Right lobe of liver (tissue), 4 donors: Measurements from ENCODE around the gene SPTBN1.

Source experiments
- POLR2A ChIP-seq: fragments of 450-650 bp; IDR thresholded peaks from one replicate; pipeline ENCODE4 v1.6.1; 2017; ENCODE audit warnings: antibody characterized with exemption, mild to moderate bottlenecking
- TF ChIP-seq, protein P1 (sequence below), 4 donors: fragments of 200-600 bp in 3 of 4; fragments of 450-650 bp in 1 of 4; IDR thresholded peaks; one replicate each; pipeline versions ENCODE4 v1.5.1 to v1.8.0; 2016 to 2022; ENCODE audit warnings: antibody characterized with exemption in 4 of 4, mild to moderate bottlenecking in 2 of 4
- donor health status: DM: no; HTN: no; CAD: no.
- donor health status: DM: no; HTN: no; CAD: no.
- donor health status: DM: no; HTN: yes; CAD: no.

DNA sequence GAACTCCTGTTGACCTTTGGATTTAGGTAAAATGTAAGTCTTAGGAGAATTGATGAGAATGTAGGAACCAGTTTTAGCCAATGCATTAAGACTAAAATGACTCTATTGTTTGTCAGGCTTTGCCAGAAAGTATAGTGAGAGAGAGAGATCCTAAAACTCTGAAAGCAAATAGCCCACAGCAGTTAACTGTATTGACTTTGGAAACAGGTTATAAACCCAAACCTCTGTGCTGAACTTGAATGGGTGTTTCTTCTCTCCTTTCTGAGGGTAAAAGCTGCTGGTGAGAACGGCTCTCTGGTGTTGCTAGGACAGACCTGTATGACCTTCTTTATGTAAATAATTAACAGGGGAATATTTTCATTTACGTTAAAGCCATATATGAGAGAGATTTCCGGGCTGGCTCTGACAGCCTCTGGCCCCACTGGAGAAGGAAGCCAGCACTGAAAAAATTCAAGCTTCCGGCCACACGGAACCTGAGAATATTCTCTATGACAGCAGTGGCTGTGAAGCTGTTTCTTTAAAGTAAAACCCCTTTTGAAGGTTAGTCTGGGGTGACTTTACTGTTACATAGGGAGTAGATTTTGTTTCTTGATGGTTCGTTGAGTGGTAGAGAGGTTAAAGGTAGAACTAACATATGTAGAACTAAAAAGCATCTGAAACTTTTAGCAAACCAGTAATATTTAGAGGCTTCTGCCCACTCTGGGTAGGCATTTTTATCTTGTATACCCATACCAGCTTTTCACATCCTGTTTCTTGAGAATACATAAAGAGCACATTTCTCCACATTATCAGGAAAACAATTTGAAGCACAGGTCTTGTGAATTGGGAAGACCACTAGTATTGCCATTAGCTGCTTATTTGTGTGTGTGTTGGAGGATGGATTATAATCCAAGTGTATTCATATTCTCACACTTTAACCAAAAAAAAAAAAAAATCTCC lies 123.8 kb downstream of the SPTBN1 start:
- no peak for TF ChIP-seq POLR2A
- TF ChIP-seq, protein P1, sequence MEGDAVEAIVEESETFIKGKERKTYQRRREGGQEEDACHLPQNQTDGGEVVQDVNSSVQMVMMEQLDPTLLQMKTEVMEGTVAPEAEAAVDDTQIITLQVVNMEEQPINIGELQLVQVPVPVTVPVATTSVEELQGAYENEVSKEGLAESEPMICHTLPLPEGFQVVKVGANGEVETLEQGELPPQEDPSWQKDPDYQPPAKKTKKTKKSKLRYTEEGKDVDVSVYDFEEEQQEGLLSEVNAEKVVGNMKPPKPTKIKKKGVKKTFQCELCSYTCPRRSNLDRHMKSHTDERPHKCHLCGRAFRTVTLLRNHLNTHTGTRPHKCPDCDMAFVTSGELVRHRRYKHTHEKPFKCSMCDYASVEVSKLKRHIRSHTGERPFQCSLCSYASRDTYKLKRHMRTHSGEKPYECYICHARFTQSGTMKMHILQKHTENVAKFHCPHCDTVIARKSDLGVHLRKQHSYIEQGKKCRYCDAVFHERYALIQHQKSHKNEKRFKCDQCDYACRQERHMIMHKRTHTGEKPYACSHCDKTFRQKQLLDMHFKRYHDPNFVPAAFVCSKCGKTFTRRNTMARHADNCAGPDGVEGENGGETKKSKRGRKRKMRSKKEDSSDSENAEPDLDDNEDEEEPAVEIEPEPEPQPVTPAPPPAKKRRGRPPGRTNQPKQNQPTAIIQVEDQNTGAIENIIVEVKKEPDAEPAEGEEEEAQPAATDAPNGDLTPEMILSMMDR (IDR thresholded peaks at IDR 0.05): no peak
